H1 (cell line): ENCODE measurements around the gene TRIM28. TPM values are rescaled to one million over a fixed set of nuclear protein-coding genes. Genes with fewer than 3 reads are reported as not detected.

Experiments used
- CBX8 ChIP-seq: fragments of 300-800, 300-1000 bp; sonication (generic); IDR thresholded peaks from 2 replicates; pipeline ENCODE4 v1.7.1; 2016; ENCODE audit warnings: low read depth, low read length, borderline replicate concordance
- CEBPB ChIP-seq: IDR thresholded peaks from 2 replicates; pipeline ENCODE4 v1.6.1; 2012; ENCODE audit warnings: low read depth, low read length
- CHD7 ChIP-seq: fragments of 300-600 bp; sonication (generic); IDR thresholded peaks from 2 replicates; pipeline ENCODE4 v1.7.1; 2012; ENCODE audit warnings: low read length, moderate library complexity, mild to moderate bottlenecking, inconsistent platforms; ENCODE audit not compliant: insufficient replicate concordance
- CREB1 ChIP-seq: IDR thresholded peaks from 2 replicates; pipeline ENCODE4 v1.6.1; 2012; ENCODE audit warnings: inconsistent platforms
- EP300 ChIP-seq, 2 experiments: IDR thresholded peaks; 1 replicate in 1 of 2; 2 replicates in 1 of 2; pipeline ENCODE4 v1.6.1; 2011 to 2012; ENCODE audit warnings: low read depth in 2 of 2, low read length in 2 of 2, mild to moderate bottlenecking in 2 of 2, borderline replicate concordance in 1 of 2, inconsistent platforms in 1 of 2, moderate library complexity in 1 of 2
- HDAC2 ChIP-seq, 2 experiments: fragments of 300-600 bp in 1 of 2; sonication (generic) in 1 of 2; IDR thresholded peaks; 2 replicates each; pipeline ENCODE4 v1.6.1; 2011 to 2012; ENCODE audit warnings: low read depth in 2 of 2, low read length in 2 of 2, mild to moderate bottlenecking in 2 of 2, moderate library complexity in 2 of 2, borderline replicate concordance in 1 of 2, inconsistent platforms in 1 of 2
- RFX5 ChIP-seq: IDR thresholded peaks from 2 replicates; pipeline ENCODE4 v1.6.1; 2011; ENCODE audit warnings: low read depth, low read length, improper control_type of control experiment, borderline replicate concordance
- SIX5 ChIP-seq: IDR thresholded peaks from 2 replicates; pipeline ENCODE4 v1.6.1; 2011; ENCODE audit warnings: mild to moderate bottlenecking, low read depth, low read length
- SUZ12 ChIP-seq: fragments of 200-600 bp; sonication (generic); IDR thresholded peaks from 2 replicates; pipeline ENCODE4 v1.6.1; 2012; ENCODE audit warnings: mild to moderate bottlenecking, inconsistent platforms, low read length, moderate library complexity, mixed read lengths
- TAF7 ChIP-seq: optimal IDR thresholded peaks from 2 replicates; pipeline ENCODE3; 2011; ENCODE audit warnings: low read depth, mild to moderate bottlenecking, inconsistent platforms, low read length, moderate library complexity, borderline replicate concordance
- polyA plus RNA-seq, 7 experiments: library from polyadenylated mRNA; depleted of rRNA in 3 of 7; stranded (reverse) in 5 of 7; unstranded in 2 of 7; fragments of >200 nt in 5 of 7; fragments of 200-250 nt in 2 of 7; gene quantifications; 1 replicate in 5 of 7; 2 replicates in 1 of 7; 4 replicates in 1 of 7; pipeline versions ENCODE4 v1.2.1 to v1.2.3, GENCODE V29; 2011 to 2013; ENCODE audit warnings: missing spikeins in 2 of 7, mixed read lengths in 2 of 7
- total RNA-seq: library from RNA; stranded (reverse); fragmentation: NEBNext Ultra II Directional; extraction: Animal tissue kit (Norgen Biotek cat#: 25700); gene quantifications from 2 replicates; pipeline ENCODE4 v1.2.1, GENCODE V29; 2021

The TRIM28 gene
- total and polyA plus RNA-seq, 2 of the 8 experiments (the other 6 are each of a cell fraction or from before 2014, with no cell fraction given), result 1,433 to 1,442 TPM

- TF ChIP-seq CHD7, result no peak
- no peak for TF ChIP-seq CREB1
- no peak for TF ChIP-seq EP300 (IDR thresholded peaks at IDR 0.05; ENCODE audit: borderline replicate concordance in 1 of 2, low read depth in 2 of 2, low read length in 2 of 2)
- no peak for TF ChIP-seq HDAC2 (IDR thresholded peaks at IDR 0.05; ENCODE audit: borderline replicate concordance in 1 of 2, low read depth in 2 of 2, low read length in 2 of 2)
- TF ChIP-seq TAF7, result no peak
- TF ChIP-seq SIX5, result no peak
- TF ChIP-seq RFX5, result no peak
- TF ChIP-seq CEBPB, result no peak
- TF ChIP-seq SUZ12, result no peak
- no peak for TF ChIP-seq CBX8
Measured at GRCh38 chr19:58569943-58570670, 26.2 kb downstream of the TRIM28 start (continued).
